Occipital lobe (tissue), 2 donors: Measurements from ENCODE around the gene PSMG4. TPM values are rescaled to one million over a fixed set of nuclear protein-coding genes. Genes with fewer than 3 reads are reported as not detected.

Source experiments
- DNase-seq: peaks from one replicate; lab custom pipeline; 2025; lab: John Stamatoyannopoulos, UW
- total RNA-seq: library from RNA; depleted of rRNA; stranded (reverse); fragments of >200 nt; gene quantifications from one replicate; pipeline ENCODE4 v1.2.3, GENCODE V29; 2014

Gene PSMG4
- total RNA-seq, 1 donor from 2014 or later, result 28.5 TPM

DNA sequence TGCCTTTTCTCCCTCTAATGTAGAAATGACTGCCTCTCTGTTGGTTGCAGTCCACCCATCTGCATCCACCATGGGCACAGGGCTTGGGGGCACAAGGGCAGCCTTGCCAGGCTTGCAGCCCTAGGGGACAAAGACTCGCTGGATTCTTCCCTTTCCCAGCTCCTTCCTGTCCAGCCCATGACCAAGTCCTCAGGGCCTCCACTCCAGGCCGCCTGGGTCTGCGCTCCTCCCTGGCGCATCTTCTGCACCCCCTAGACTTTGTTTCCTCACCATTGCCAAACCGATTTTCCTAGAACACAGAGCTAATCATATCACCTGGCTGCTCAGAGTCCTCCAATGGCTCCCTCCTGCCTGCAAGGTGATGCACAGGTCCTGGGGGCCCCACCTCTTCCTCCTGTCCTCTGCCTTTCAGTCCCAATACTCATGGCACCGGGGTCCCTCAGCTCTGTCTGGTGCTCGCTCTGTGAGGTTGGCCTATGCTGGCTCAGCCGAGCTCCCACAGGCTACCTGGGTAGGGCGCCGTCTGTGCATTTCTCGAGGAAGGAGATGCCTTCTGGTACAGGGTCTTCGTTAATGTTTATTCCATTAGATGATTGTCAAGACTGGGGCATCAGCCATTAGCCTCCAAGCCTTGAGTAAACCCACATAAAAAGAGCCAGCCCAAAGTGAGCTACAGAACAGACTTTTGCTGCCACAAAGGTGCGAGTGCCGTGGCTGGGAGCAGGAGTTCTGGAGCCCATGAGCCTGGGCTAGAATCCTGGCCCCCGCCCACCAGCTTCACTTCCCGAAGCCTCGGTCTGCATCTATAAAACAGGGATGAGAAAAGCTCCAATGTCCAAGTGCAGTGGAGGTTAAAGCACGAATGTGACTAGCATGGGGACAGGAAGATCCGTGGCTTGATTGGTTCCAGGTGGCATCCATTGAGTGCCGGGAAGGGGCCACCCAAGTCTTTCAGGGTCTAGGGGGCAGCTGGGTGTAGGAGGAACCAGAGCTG, 17.7 kb downstream of the PSMG4 start:
- no peak for DNase-seq

DNA sequence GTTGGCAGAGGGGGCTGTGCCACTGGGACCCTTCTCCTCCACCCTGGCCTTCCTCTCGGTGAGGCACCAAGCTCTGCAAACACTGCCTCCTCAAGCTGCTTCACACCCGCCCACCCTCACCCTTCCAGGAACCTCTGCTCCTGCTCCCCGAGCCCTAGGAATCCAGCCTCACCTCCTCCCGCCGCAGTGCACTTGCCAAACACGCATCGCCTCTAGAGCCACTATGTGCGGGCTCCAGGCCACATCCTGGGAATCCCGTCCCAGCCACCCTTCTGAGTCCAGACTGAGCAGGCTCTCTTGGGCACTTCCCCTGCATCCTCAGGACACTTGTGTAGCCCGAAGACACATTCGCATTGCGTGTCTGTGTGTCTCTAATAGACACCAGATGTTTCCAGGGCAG, 18.5 kb downstream of the PSMG4 start:
- no peak for DNase-seq

DNA sequence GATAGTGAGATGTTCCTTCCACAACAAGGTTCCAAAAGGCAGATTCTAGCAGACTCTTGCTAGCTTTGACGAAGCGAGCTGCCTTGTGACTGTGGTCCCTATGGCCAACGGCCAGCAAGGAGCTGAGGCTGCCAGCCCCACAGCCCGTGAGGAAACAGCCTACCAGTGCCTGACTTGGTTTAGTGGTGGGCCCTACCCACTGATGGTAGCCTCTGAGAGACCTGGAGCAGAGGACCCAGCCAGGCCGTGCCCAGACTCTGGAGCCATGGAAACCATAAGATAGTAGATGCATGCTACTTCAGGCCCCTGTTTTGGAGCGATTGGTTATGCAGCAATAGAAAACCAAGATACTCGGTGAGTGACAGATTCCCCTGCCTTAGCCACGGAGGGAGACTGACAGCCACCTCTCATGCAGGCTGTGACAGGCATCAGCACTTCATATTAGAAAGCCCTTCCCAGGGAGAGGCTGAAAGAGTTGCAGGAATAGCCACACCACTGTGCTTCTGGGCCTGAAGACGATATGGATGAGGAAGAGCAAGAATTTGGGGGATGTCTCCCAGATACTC, 19.2 kb downstream of the PSMG4 start:
- no peak for DNase-seq

DNA sequence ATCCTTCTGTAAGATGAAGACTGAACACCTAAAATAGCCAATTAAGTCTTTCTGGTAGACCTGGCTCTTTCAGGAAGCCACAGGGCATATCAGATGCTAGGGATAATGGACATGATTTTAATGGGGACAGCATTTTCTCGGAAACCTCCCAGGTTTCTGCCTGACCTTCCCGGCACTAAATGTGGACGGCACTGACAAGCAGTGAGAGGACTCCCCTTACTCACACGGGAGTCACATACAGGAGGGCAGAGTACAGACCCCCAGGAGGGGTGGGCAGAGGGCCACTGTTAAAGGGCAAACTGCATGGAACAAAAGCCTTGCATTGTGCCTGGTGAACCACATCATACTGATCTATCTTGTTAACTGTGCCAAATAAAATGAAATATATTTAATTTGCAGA, 19.9 kb downstream of the PSMG4 start:
- no peak for DNase-seq

DNA sequence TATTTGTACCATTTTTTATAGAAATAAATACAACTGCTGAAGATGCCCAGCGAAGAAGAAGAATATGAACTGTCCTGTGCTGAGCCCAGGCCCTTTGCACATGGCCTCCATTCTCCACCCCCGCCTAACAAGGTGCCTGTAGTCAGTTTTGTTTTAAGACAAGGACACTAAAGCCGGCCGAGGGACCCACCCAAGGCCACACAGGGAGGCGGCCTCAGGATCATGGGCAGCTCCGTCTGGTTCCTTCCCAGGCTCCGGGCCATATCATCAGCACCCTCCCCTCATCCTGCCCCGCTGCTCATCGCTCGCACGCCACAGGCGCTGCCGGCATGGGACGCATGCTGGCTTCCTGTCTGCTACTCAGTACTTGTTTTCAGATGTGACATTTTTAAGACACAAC, 21.3 kb downstream of the PSMG4 start:
- no peak for DNase-seq

DNA sequence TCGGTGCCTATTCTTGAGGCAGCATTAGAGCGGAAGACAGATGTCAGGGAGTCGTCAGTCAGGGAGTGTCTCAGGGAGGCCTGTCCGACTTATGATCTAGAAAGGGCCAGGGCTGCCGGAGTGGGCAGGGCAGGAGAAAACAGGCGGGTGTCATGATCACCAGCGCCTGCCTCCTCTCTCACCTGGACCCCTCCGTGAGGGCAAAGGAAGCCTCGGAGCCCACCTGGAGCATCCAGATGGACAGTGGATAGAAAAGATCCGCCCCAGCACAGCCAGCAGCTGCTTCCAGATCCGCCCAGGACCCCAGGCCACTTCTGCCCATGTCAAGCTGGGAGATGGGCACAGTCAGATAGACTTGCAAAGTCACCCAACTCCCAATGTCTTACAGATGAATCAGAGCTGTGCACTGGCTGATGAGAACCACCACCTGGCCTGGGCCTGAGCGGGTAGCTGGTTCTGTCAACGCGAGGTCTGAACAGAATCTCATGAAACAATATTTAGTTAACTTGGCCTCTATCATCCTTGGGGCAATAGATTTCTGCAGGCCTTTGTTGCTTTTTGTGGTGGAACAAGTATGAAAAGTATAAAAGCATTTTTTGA, 22.2 kb downstream of the PSMG4 start:
- DNase-seq, result no peak

DNA sequence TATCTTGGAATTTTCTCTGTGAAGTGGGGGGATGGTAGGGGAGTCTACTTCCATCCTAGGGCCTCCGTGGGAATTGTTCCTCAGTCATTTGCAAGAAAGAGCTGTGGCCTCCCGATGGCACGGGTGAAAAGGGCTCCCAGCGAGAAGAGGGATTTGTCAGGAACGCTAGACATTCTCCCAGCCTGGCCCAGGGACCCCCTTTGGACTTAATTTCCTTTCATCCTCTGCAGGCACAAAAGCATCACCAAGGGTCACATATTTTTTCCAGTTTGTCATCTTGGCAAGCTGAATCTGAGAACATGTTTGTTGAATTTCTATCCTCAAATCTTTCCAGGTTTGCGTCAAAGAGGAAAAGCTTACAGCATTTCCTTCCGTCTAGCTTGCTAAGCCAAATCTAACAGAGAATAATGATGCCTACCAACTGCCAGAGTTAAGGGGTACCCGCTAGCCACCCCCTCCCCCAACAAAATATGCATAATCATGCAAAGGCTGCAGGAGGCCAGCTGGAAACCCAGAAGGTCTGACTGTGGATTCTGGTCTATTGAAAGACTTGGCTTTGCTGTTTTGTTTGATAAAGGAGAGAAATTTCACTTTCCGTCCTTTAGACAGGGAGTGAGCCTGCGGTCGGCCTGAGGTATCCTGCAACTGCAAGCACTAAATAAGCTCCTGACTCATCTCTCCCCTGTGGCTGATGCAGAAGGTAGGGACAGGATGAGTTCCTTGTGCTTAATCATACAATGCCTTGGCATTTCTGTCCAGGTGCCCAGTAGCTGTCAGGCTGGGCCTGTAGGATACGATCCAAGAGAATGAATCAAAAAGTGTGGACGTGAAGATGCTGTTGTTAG, 23.1 kb downstream of the PSMG4 start:
- peak; percentile 34 for DNase-seq

DNA sequence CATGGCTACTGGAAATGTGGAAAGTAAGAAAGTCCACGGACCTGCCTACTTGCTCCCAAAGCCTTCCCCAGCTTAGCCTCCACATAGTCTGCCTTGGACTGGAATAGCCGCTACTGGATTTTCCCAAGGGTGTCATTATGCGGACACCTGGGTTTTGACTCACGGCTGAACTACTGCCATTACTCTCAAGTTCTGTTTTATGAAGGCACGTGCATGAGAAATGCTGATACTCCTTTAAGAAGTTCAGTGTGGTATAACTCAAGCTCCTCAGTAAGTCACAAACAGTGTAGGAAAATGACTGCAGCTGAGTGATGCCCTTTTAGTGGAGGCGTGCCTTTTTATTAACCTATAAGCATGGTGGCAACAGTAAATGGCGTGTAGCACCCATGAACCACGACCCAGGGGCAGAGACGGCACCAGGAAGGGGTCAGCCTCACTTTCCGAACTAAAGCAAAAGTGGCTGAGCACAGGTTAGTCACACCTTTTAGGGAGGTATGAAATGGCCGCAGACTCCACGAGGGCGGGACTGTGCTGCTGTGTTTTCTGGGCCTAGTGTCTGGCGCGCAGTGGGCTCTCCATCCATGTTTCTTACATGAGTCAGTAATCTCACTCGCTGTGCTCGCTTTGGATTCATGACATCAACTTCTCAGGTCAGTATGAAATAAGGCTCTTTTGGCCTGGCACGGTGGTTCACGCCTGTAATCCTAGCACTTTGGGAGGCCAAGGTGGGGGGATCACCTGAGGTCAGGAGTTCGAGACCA, 23.9 kb downstream of the PSMG4 start:
- DNase-seq, result no peak

DNA sequence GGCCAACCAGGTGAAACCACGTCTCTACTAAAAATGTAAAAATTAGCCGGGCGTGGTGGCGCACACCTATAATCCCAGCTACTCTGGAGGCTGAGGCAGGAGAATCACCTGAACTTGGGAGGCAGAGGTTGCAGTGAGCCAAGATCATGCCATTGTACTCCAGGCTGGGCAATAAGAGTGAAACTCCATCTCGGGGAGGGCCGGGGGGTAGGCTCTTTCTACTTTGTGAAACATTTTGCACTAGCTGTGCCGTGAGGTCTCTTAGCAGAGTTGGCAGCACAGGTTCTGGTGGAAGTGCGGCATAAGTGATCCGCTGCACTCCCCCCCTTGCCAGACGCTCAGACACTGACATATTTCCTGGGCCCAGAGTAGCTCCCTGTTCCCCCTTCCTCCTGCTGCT, 24.5 kb downstream of the PSMG4 start:
- no peak for DNase-seq

DNA sequence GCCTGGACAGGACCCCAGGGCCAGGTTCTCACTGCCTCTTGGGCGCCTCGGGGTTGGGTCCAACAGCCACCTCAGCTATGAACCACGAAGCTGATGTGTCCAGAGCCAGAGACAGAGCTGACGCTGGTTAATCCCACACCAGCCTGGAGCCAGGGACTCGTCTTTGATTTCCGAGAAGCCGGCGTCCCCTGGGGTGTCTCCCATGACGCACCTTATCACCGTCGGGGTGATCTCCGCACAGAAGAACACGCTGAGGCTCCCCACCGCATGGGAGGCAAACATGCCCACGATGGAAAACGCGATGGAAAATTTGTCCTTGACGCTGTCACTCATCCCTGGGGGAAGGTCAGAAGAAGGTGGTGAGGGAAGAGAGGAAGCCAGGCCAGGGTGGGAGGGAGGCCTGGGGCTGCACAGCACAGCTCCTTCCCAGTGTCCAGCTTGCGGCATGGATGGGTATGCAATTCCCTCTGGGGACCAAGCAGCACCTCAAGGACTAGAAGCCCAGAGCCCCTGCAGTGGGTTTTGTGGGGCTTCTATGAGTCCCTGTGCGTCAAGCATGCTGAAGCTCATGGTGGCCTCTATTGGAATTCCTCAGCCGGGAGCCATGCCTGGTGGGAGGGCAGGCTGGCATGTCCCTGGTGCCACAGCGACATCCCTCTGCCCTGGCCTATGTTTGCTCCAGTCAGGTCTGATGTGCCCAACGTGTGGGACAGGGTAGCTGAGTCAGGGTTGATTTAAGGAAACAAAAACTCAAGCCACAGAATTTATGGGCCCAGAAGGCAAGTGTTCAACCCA, 25.1 kb downstream of the PSMG4 start:
- DNase-seq, result no peak

DNA sequence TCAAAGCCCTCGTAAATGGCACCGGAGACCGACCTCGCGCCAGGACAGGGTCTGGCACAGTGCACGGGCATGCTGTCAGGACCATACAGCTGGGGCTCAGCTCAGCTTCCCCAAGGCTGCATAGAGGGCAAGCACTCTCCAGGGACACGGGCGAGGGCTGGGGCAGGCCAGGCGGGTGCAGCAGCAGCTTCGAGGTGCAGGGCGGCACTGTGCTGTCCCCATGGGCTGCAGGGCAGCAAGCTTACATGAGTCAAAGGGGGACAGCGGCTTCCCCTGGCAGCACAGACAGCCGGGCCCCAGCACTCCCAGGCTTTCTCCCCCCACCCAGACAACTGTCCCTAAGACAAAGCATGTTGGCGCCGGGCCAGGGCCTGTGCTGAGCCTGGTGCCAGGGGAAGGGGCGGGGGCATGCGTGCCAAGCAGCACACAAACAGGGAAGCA, 25.7 kb downstream of the PSMG4 start:
- DNase-seq, result no peak

DNA sequence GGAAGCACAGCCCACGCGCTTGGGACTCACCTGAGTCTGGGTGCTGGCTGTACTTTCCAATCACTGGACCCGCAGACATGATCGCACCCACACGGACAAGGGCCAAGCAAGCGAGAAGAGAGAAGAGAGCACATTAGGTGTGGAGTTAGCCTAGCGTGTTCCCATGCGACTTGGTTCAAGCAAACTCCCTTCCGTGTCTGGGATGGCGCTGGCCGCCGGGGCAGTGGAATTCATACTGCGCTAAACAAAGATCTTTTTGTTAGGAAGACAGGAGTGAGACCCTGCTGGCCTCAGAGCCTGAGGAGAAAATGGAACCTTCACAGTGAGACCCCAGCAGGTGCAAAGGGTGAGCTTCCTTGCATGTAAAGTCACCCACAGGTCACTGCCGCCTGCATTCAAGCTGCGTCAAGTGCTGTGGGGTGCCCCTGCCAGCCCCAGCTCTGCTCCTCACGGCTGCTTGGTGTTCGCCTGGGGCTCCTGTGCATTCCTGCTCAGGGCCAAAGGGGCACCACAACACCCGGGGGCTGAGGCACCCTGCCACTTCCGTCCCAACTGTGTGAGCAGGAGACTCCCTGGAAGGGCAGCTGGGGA, 26.4 kb downstream of the PSMG4 start:
- DNase-seq, result no peak

DNA sequence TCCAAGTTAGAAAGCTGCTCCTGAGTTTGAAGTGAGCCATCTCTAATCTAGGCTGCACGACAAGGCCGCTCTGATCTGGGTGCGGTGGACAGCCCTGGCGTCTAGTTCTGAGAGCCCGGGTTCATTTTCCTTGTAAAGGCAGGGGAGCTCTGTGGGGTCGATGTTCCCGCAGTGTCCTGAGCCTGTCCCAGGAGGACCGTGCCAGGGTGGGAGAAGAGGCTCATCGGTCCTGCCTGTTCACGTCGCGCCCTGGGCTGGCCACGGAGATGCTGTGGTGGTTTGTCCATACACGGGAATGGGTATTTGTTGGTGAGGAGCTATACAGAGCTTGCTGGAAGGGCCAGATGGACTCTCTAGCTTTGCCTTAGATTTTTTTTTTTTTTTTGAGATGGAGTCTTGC, 27.0 kb downstream of the PSMG4 start:
- DNase-seq, result no peak

DNA sequence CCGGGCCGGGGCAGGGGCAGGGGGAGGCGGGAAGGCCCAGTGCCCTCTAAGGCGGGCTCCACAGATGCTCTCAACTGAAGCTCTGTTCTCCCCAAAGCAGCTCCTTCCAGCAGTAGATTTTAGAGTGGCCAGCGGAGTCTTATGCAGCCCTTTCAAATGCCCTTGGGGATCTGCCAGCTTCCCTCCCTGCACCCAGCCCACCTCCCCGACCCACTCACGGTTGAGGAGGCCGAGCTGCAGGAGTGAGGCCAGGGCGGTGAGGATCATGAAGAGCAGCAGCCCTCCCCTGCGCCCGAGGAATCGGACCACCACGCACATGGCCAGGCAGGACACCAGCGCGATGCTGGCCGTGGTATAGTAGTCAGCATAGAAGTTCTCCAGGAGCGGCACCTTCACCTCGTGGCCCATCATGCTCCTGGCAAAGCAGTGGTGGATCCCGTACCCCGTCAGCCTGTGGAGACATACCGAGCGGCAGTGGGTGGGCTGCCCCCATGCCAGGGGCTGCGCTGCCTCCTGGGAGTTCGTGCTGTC, 28.0 kb downstream of the PSMG4 start:
- DNase-seq, result no peak

DNA sequence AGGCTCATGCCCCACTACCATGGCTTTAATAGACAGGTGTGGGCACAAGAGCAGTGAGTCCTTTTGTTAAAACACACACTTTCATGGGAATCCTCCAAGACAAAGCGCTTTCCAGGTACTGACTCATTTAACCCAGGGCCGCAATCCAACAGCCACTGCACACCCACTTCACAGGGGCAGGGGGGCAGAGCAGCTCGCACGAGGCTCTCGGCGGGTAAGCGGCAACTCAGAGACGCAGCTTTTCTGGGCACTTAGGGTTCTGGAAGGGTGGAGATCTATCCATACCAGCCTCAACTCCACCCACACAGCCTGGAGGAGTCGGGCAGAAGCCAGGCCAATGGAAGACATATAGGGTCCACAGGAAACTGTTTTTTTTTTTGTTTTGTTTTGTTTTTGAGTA, 28.6 kb downstream of the PSMG4 start:
- DNase-seq, result no peak

DNA sequence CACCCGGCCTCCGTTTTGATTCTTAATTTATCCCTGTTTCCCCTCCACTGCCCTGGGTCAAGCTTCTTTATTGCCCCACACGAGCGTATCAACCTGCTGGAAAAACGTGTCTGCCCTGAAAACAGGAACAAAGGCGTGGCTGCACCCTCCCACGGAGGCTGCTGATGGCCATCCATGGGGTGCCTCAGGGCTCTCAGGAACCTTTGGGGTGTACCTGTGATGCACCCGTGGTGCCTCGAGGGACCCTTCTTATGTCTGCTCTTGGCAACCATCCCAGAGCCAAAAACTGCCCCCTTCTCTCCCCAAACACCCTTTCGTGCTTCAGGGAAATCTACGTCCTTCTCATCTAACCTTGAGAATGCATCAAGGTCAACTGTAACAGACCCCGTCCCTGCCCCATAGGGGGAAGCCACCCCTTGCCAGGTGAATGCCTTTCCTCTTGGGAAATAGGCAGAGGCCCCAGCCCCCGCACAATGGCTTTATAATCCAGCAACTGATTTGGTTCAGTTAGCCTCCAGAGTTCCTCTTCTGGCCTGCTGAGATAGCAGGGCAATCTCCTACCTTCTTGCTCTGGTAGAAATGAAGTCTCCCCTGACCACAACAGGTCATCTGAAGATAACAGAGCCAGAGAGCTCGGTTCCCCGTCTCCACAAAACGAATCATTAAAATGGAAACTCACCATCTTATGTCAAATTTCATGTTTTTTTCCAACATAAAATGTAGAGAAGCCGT, 29.4 kb downstream of the PSMG4 start:
- no peak for DNase-seq

DNA sequence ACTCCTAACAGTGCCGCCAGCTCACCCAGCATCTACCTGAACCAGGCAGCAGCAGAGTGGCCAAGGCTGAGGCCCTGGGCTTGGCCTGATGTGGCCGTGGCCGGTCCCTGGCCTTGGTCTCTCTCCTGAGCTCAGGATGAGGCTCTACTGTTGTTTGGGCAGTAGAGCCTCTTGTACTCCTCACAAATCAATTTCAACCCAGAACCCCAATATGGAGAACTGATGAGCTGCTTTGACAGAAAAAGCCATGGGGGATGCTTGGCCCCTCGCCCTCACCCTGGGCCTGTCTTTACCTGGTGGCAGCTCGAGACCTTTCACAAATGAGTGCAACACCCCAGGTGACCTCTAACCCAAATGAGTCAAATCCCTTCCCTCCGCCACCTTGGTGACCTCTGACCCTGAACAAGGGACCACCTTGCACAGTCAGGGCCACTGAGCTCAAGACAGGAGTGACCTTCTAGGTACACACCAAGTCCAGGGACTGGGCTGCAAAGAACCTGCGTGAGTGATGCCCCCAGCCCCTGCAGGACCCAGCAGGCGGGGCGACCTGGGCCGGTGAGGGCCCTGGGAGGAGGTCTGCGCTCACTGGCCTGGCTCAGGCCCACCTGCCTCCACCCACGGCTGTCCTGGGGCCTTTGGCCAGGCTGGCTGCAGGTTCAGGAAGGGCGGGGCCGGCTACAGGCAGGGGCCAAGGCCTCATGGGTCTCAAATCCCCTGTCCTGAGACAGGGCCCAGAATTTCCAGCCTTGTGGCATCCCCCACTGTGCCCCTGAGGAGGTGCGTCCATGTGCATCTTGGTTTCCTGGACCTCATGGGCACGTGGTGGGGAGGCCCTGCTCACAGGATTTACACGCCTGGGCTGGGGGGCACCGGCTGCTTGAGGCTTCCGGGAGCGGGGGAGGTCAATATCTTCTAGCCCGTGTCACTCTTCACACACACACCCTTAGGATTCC, 30.2 kb downstream of the PSMG4 start:
- DNase-seq, result no peak

DNA sequence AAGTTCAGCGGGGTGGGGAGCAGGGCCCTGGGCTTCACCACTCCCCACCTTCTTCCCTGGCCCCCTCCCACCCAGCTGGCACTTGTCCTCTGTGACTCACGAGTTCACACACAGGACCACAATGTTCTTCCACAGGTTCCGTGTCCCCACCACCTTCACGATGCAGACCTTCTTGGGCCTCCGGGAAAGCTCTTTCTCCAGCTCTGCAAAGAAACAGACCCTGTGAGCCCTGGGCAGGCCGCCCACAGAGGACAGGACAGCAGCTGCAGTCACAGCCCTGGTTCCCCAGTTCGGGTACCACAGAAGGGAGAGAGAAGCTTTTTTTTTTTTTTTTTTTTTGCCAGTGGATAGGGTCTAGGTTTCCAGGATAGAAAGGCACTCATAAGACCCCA, 30.9 kb downstream of the PSMG4 start:
- no peak for DNase-seq
